Peyer's patch (tissue), 4 donors: ENCODE measurements around the gene FLACC1. TPM values are rescaled to one million over a fixed set of nuclear protein-coding genes. Genes with fewer than 3 reads are reported as not detected.
A peak's percentile ranks its signal among the peaks of the same experiment; 100 is the strongest.

Experiments
- DNase-seq, 3 donors: peaks; one replicate each; pipeline ENCODE4 v3.0.0-alpha.2; 2017 to 2019
- H3K27ac ChIP-seq, 4 donors: fragments of 200-600 bp; sonication (generic); one replicate each; pipeline ENCODE4 v1.5.1; 2016 to 2019
- H3K27me3 ChIP-seq, 2 donors: fragments of 200-600 bp; sonication (generic); one replicate each; pipeline ENCODE4 v1.5.1; 2019
- H3K36me3 ChIP-seq, 3 donors: fragments of 200-600 bp; sonication (generic); one replicate each; pipeline ENCODE4 v1.5.1; 2016 to 2019
- H3K4me1 ChIP-seq, 4 donors: fragments of 200-600 bp; sonication (generic); one replicate each; pipeline ENCODE4 v1.5.1; 2016 to 2019
- H3K4me3 ChIP-seq, 4 donors: fragments of 200-600 bp; sonication (generic); 1 replicate in 3 of 4; 2 replicates in 1 of 4; pipeline ENCODE4 v1.5.1; 2016 to 2019; ENCODE audit warnings: mild to moderate bottlenecking in 1 of 4
- H3K9me3 ChIP-seq, 4 donors: fragments of 200-600 bp; sonication (generic); one replicate each; pipeline ENCODE4 v1.5.1; 2016 to 2019; ENCODE audit warnings: mild to moderate bottlenecking in 1 of 4
- POLR2A ChIP-seq, 2 donors: fragments of 450-650 bp; IDR thresholded peaks; one replicate each; pipeline ENCODE4 v1.5.1; 2017; ENCODE audit warnings: antibody characterized with exemption in 2 of 2, mild to moderate bottlenecking in 2 of 2, moderate library complexity in 2 of 2
- total RNA-seq, 4 donors: library from RNA; depleted of rRNA; stranded (reverse); fragments of >200 nt; gene quantifications; one replicate each; pipeline ENCODE4 v1.1.0, GENCODE V29; 2016
- TF ChIP-seq, protein P1 (sequence below), 6 experiments: fragments of 450-650 bp in 4 of 6; fragments of 200-600 bp in 2 of 6; sonication (generic) in 1 of 6; IDR thresholded peaks; one replicate each; pipeline ENCODE4 v1.5.1; 2017 to 2019; ENCODE audit warnings: antibody characterized with exemption in 6 of 6, mild to moderate bottlenecking in 3 of 6, moderate library complexity in 1 of 6

Gene FLACC1
- total RNA-seq, 4 donors from 2014 or later: 3.3 to 7.8 (median 6.6) TPM; not detected in 1

DNA sequence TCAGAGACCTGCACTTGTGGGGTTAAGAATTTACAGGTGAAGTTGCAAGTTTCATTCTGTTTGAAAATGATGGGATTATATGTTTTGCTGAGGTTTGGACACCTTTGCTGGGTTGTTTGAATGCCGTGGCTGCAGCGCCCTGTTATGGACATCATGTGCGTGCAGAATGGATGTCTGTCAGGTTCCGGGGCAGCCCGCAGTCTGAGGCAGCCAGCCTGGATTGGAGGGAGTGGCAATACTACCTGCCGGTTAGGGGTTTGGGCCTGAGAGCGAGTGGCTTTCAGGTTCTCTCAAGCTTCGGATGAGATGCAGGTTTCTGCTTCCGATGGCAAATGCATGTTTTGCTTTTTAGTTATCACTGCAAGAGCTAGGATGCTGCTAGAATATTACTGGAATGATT lies 95.7 kb downstream of the FLACC1 start:
- Histone ChIP-seq H3K27ac (peak overlapping the region in 3 of 4 donors; percentile 85 to 96 (median 88)), H3K36me3 (no peaks in the 10 kb centered on the region), H3K27me3 (no peaks in the 10 kb centered on the region), H3K9me3 (no peaks in the 10 kb centered on the region), H3K4me3 (peak overlapping the region; percentile 33 to 51 (median 40)), H3K4me1 (peaks cover 0 to 31% (median 10%) of the 10 kb centered on the region in 4 donors)
- TF ChIP-seq POLR2A (IDR thresholded peaks at IDR 0.05): no peak
- TF ChIP-seq, protein P1, sequence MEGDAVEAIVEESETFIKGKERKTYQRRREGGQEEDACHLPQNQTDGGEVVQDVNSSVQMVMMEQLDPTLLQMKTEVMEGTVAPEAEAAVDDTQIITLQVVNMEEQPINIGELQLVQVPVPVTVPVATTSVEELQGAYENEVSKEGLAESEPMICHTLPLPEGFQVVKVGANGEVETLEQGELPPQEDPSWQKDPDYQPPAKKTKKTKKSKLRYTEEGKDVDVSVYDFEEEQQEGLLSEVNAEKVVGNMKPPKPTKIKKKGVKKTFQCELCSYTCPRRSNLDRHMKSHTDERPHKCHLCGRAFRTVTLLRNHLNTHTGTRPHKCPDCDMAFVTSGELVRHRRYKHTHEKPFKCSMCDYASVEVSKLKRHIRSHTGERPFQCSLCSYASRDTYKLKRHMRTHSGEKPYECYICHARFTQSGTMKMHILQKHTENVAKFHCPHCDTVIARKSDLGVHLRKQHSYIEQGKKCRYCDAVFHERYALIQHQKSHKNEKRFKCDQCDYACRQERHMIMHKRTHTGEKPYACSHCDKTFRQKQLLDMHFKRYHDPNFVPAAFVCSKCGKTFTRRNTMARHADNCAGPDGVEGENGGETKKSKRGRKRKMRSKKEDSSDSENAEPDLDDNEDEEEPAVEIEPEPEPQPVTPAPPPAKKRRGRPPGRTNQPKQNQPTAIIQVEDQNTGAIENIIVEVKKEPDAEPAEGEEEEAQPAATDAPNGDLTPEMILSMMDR (IDR thresholded peaks at IDR 0.05): no peak
- DNase-seq: peak; percentile 54 to 75 (median 65)

DNA sequence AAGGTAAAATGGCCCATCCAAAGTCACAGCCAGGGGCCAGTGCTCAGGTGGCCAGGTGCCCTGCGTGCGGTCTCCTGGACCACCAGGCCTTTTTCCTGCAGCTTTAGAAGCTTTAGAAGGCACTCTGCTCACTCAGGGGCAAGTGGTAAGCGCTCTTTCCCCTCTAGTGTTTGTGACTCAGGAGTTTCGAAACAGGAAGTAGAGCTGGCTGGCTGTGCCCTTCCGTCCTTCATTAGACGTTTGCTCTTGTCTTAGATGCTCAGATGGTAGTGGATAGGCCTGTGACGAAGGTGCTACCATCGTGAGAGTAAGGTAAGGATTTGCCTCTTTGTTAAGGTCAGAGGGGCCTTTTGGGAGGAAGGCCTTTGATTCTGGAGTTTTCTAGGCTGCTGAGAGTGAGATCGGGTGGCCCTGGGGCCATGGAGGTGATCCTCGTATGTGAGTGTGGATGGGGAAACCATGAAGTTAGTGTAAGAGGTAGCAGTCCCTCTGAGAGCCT lies 96.8 kb downstream of the FLACC1 start, which contains the start of gene CASP8:
Gene CASP8 (plus strand): TSS at position 235 of the 499 bp plus-strand sequence. CDS start 5,951 bp downstream, outside the sequence.
- H3K27ac ChIP-seq: peak within 1 kb of the TSS; percentile 74 to 96 (median 86)
- H3K4me1 ChIP-seq: peaks cover 0 to 32% (median 10%) of the 10 kb centered on the region in 4 donors
- no peaks in the 10 kb centered on the region for H3K9me3 ChIP-seq
- H3K4me3 ChIP-seq: peak within 1 kb of the TSS; percentile 33 to 73 (median 60)
- DNase-seq: peak in 2 of 3 donors; percentile 86 to 90
- TF ChIP-seq, protein P1 (IDR thresholded peaks at IDR 0.05): no peak
- TF ChIP-seq POLR2A (IDR thresholded peaks at IDR 0.05): peak; percentile 37 to 63
- H3K27me3 ChIP-seq: no peaks in the 10 kb centered on the region
- no peaks in the 10 kb centered on the region for H3K36me3 ChIP-seq

DNA sequence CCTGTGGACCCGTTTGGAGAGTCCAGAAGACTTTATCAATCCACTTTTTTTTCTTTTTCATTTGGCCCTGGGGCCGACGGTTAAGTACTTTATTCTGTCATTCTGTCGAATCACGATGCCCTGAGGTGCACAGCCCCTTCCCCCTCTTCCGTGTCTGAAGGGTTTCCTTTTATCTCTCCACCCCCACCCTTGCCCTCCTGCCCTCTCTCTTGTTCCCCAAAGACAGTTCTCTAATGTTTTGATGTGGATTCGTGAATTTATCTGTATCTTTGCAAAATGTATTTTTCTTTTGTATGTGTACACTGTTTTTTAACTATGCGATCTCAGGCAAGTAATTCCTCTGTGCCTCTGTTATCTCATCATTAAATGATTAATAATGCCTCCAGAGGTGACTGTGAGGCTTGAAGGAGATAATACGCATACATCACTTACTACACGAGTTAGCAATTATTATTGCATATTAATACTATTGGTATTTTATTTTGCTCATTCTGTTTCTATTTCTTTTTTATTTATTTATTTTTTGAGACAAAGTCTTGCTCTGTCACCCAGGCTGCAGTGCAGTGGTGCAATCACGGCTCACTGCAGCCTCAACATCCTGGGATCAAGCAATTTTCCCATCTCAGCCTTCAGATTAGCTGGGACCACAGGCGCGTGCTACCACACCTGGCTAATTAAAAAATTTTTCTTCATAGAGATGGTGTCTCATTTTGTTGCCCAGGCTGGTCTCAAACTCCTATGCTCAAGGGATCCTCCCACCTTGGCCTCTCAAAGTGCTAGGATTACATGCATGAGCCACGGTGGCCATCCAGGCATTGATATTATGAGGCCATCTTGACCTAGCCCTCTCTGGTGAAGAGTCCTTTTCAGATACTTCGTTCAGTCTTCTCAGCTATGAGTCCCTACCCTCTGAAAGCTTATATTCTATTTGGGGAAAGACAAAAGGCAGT lies 98.2 kb downstream of the FLACC1 start:
- DNase-seq: peak in 1 of 3 donors; percentile 69
- TF ChIP-seq, protein P1 (IDR thresholded peaks at IDR 0.05): peak in 1 of 6 experiments; percentile 15
- TF ChIP-seq POLR2A (IDR thresholded peaks at IDR 0.05): no peak
- peaks cover 0 to 32% (median 14%) of the 10 kb centered on the region in 4 donors for H3K4me1 ChIP-seq

DNA sequence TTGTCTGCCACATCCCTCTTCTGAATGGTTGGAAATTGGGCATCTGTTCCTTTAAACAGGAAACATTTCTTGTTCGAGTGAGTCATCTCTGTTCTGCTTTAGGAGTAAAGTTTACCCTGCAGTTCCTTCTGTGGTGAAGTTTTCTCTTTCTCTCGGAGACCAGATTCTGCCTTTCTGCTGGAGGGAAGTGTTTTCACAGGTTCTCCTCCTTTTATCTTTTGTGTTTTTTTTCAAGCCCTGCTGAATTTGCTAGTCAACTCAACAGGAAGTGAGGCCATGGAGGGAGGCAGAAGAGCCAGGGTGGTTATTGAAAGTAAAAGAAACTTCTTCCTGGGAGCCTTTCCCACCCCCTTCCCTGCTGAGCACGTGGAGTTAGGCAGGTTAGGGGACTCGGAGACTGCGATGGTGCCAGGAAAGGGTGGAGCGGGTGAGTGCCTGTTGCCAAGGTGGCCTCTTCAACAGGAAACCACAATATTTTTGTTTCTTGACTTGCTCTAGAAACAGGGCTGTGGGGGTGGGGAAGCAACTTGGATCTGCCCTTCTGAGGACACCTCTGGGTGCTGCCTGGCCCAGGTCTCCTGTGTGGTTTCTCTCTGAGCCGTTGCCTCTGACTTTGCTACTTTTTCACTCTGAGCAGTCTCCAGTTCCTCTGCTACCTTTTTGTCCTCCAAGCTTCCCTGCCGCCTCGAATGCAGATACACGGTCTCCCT lies 99.0 kb downstream of the FLACC1 start:
- no peaks in the 10 kb centered on the region for H3K9me3 ChIP-seq
- TF ChIP-seq, protein P1 (IDR thresholded peaks at IDR 0.05): no peak
- peak; percentile 38 to 64 for TF ChIP-seq POLR2A (IDR thresholded peaks at IDR 0.05)
- no peaks in the 10 kb centered on the region for H3K27me3 ChIP-seq
- H3K36me3 ChIP-seq: no peaks in the 10 kb centered on the region
- peak overlapping the region; percentile 33 to 73 (median 56) for H3K4me3 ChIP-seq
- H3K4me1 ChIP-seq: peaks cover 0 to 32% (median 14%) of the 10 kb centered on the region in 4 donors
- peak; percentile 81 to 98 (median 97) for DNase-seq
- H3K27ac ChIP-seq: peak overlapping the region; percentile 85 to 96 (median 90)

More for the DNA sequence above, 98.2 kb downstream of the FLACC1 start:
- H3K27ac ChIP-seq: peak overlapping the region; percentile 85 to 96 (median 90)
- H3K4me3 ChIP-seq: peak overlapping the region; percentile 33 to 73 (median 56)
- H3K27me3 ChIP-seq: no peaks in the 10 kb centered on the region
- no peaks in the 10 kb centered on the region for H3K36me3 ChIP-seq
- H3K9me3 ChIP-seq: no peaks in the 10 kb centered on the region

DNA sequence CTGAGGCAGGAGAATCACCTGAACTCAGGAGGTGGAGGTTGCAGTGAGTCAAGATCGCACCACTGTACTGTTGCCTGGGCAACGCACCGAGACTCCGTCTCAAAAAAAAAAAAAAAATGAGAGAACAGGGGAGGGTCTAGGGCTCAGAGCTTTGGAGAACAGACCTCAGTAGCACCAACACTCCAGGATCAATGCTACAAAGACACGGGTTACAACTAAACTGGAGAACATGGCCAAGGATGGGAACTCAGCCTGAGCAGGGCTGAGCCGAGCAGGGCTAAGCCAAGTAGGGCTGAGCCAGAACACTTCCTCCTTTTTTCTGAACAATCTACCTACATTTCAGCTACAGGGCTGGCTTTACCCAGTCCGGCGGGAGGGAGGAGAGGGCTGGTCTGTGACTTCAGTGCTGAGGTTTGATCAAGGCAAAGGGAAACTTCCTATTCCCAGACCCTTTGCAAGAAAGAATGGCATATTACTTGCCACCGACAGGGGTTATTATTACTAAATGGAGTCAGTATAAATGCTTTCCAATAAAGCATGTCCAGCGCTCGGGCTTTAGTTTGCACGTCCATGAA lies 99.7 kb downstream of the FLACC1 start:
- Histone ChIP-seq H3K36me3 (no peaks in the 10 kb centered on the region), H3K27me3 (no peaks in the 10 kb centered on the region), H3K4me1 (peaks cover 0 to 32% (median 17%) of the 10 kb centered on the region in 4 donors), H3K9me3 (no peaks in the 10 kb centered on the region), H3K27ac (peak overlapping the region; percentile 85 to 96 (median 90)), H3K4me3 (peak overlapping the region; percentile 33 to 73 (median 56))
- peak; percentile 61 to 76 (median 63) for DNase-seq
- TF ChIP-seq, protein P1 (IDR thresholded peaks at IDR 0.05): peak in 4 of 6 experiments; percentile 24 to 44 (median 30)
- TF ChIP-seq POLR2A (IDR thresholded peaks at IDR 0.05): no peak
